Measurements from ENCODE around the gene PBX3.
"Not testable (repeated sequence)": the region's sequence is repeated elsewhere in the genome, so short reads cannot be mapped to it uniquely, and the experiment has no call there.

The PBX3 gene

GRCh38 chr9:125749287-125749935 lies 2.2 kb downstream of the PBX3 start:
- DNase-seq, result no peak

GRCh38 chr9:125749951-125750626 lies 2.9 kb downstream of the PBX3 start:
- DNase-seq, result no peak

GRCh38 chr9:125750627-125751011 lies 3.4 kb downstream of the PBX3 start:
- no peak for DNase-seq

- no peak for DNase-seq
These were observed 5.0 kb downstream of the PBX3 start for GRCh38 chr9:125752070-125752628.

GRCh38 chr9:125754096-125754495 lies 6.9 kb downstream of the PBX3 start:
- DNase-seq, result no peak

GRCh38 chr9:125755340-125755739 lies 8.2 kb downstream of the PBX3 start:
- DNase-seq, result peak; percentile 24

- DNase-seq, result no peak
These were observed 9.3 kb downstream of the PBX3 start for GRCh38 chr9:125756518-125756917.

- DNase-seq, result no peak
These were observed 10.7 kb downstream of the PBX3 start for GRCh38 chr9:125757834-125758233.

- no peak for DNase-seq
These were observed 12.0 kb downstream of the PBX3 start for GRCh38 chr9:125758986-125759763.

GRCh38 chr9:125759764-125760129 lies 12.6 kb downstream of the PBX3 start:
- DNase-seq, result peak; percentile 50

GRCh38 chr9:125760537-125760936 lies 13.4 kb downstream of the PBX3 start:
- DNase-seq, result no peak

GRCh38 chr9:125761676-125762450 lies 14.7 kb downstream of the PBX3 start:
- no peak for DNase-seq

- peak; percentile 95 for DNase-seq
These were observed 16.2 kb downstream of the PBX3 start for GRCh38 chr9:125763394-125763801.

GRCh38 chr9:125764198-125764597 lies 17.0 kb downstream of the PBX3 start:
- DNase-seq, result no peak

GRCh38 chr9:125766468-125767221 lies 19.5 kb downstream of the PBX3 start:
- no peak for DNase-seq

- no peak for DNase-seq
These were observed 20.2 kb downstream of the PBX3 start for GRCh38 chr9:125767349-125767748.

GRCh38 chr9:125768803-125769202 lies 21.6 kb downstream of the PBX3 start:
- no peak for DNase-seq

GRCh38 chr9:125771037-125771436 lies 23.9 kb downstream of the PBX3 start:
- no peak for DNase-seq

- no peak for DNase-seq
These were observed 25.6 kb downstream of the PBX3 start for GRCh38 chr9:125772740-125773139.

GRCh38 chr9:125774106-125774505 lies 26.9 kb downstream of the PBX3 start:
- DNase-seq, result no peak

GRCh38 chr9:125776789-125777188 lies 29.6 kb downstream of the PBX3 start:
- DNase-seq, result not testable (repeated sequence)

Measured in NCI-H1436 (cell line).